Central memory CD8-positive, alpha-beta T cell (primary cell): ENCODE results near the gene CNIH2.

Experiments
- ATAC-seq: fragments of 150-1000 bp; cut with Tn5 transposase; replicated peaks from 2 replicates; pipeline ENCODE4 v1.10.0; 2022; ENCODE audit warnings: mild to moderate bottlenecking, moderate FRiP score, moderate number of reproducible peaks; ENCODE audit not compliant: poor library complexity, severe bottlenecking; ENCODE audit errors: extremely low read depth
- DNase-seq, 2 donors: peaks; one replicate each; pipeline ENCODE4 v3.0.0; 2021; ENCODE audit warnings: low spot score in 2 of 2
- H3K27ac Mint-ChIP-seq: one replicate; pipeline ENCODE4 v1.8.0; 2022; ENCODE audit warnings: low read depth, mild to moderate bottlenecking, moderate library complexity, mixed read lengths
- H3K27me3 Mint-ChIP-seq: one replicate; pipeline ENCODE4 v1.8.0; 2022; ENCODE audit warnings: mixed read lengths
- H3K36me3 Mint-ChIP-seq: one replicate; pipeline ENCODE4 v1.8.0; 2022; ENCODE audit warnings: mild to moderate bottlenecking, moderate library complexity, mixed read lengths; ENCODE audit not compliant: insufficient read depth
- H3K4me1 Mint-ChIP-seq: one replicate; pipeline ENCODE4 v1.8.0; 2022; ENCODE audit warnings: mixed read lengths
- H3K4me3 Mint-ChIP-seq: one replicate; pipeline ENCODE4 v1.8.0; 2022; ENCODE audit warnings: mild to moderate bottlenecking, moderate library complexity, mixed read lengths
- H3K9me3 Mint-ChIP-seq: one replicate; pipeline ENCODE4 v1.8.0; 2022; ENCODE audit warnings: mixed read lengths

CNIH2 gene

GRCh38 chr11:66291303-66291705 lies 13.3 kb downstream of the CNIH2 start:
- Mint-ChIP-seq H3K9me3 (no peaks in the 10 kb centered on the region), H3K4me3 (peak overlapping the region; percentile 83), H3K27ac (peak overlapping the region; percentile 11), H3K27me3 (peaks cover 22% of the 10 kb centered on the region), H3K4me1 (peaks cover 22% of the 10 kb centered on the region), H3K36me3 (peaks cover 5% of the 10 kb centered on the region)
- ATAC-seq (no peak), DNase-seq (no peak)

- no peak for ATAC-seq
- H3K36me3 Mint-ChIP-seq: peaks cover 5% of the 10 kb centered on the region
Measured at GRCh38 chr11:66291706-66292542, 13.9 kb downstream of the CNIH2 start, which contains the start of gene TMEM151A. TMEM151A (plus strand) TSS chr11:66291894; CDS start chr11:66292014, 120 bp downstream.

GRCh38 chr11:66292543-66293332 lies 14.8 kb downstream of the CNIH2 start:
- peaks cover 22% of the 10 kb centered on the region for H3K4me1 Mint-ChIP-seq
- no peak overlapping the region for H3K27ac Mint-ChIP-seq
- H3K4me3 Mint-ChIP-seq: peak overlapping the region; percentile 46
- peaks cover 8% of the 10 kb centered on the region for H3K36me3 Mint-ChIP-seq
- H3K9me3 Mint-ChIP-seq: no peaks in the 10 kb centered on the region
- ATAC-seq: no peak
- peaks cover 27% of the 10 kb centered on the region for H3K27me3 Mint-ChIP-seq
- no peak for DNase-seq

More at GRCh38 chr11:66291706-66292542, 13.9 kb downstream of the CNIH2 start, which contains the start of gene TMEM151A:
- peak within 1 kb of the TSS; percentile 83 for H3K4me3 Mint-ChIP-seq
- H3K4me1 Mint-ChIP-seq: peaks cover 22% of the 10 kb centered on the region
- peak within 1 kb of the TSS; percentile 11 for H3K27ac Mint-ChIP-seq
- peaks cover 27% of the 10 kb centered on the region for H3K27me3 Mint-ChIP-seq
- H3K9me3 Mint-ChIP-seq: no peaks in the 10 kb centered on the region
- no peak for DNase-seq

GRCh38 chr11:66293352-66293751 lies 15.4 kb downstream of the CNIH2 start:
- no peaks in the 10 kb centered on the region for H3K9me3 Mint-ChIP-seq
- H3K4me3 Mint-ChIP-seq: peak overlapping the region; percentile 46
- H3K27me3 Mint-ChIP-seq: peaks cover 27% of the 10 kb centered on the region
- H3K4me1 Mint-ChIP-seq: peaks cover 19% of the 10 kb centered on the region
- H3K27ac Mint-ChIP-seq: no peak overlapping the region
- H3K36me3 Mint-ChIP-seq: peaks cover 8% of the 10 kb centered on the region
- ATAC-seq: no peak
- DNase-seq: no peak

GRCh38 chr11:66293777-66294625 lies 16.0 kb downstream of the CNIH2 start:
- H3K36me3 Mint-ChIP-seq: peaks cover 5% of the 10 kb centered on the region
- DNase-seq: no peak
- peaks cover 27% of the 10 kb centered on the region for H3K27me3 Mint-ChIP-seq
- no peak for ATAC-seq
- H3K27ac Mint-ChIP-seq: no peak overlapping the region
- H3K4me1 Mint-ChIP-seq: peaks cover 15% of the 10 kb centered on the region
- peak overlapping the region; percentile 46 for H3K4me3 Mint-ChIP-seq
- H3K9me3 Mint-ChIP-seq: no peaks in the 10 kb centered on the region

- Mint-ChIP-seq H3K27ac (no peak overlapping the region), H3K9me3 (no peaks in the 10 kb centered on the region), H3K27me3 (peaks cover 27% of the 10 kb centered on the region), H3K4me3 (no peak overlapping the region), H3K4me1 (peaks cover 5% of the 10 kb centered on the region), H3K36me3 (peaks cover 4% of the 10 kb centered on the region)
- ATAC-seq: no peak
- no peak for DNase-seq
Measured at GRCh38 chr11:66294626-66295620, 16.9 kb downstream of the CNIH2 start.

GRCh38 chr11:66297610-66298009 lies 19.6 kb downstream of the CNIH2 start:
- Mint-ChIP-seq H3K27me3 (peaks cover 21% of the 10 kb centered on the region), H3K9me3 (no peaks in the 10 kb centered on the region), H3K36me3 (peaks cover 4% of the 10 kb centered on the region), H3K27ac (no peak overlapping the region), H3K4me1 (no peaks in the 10 kb centered on the region), H3K4me3 (no peak overlapping the region)
- no peak for DNase-seq
- no peak for ATAC-seq

- ATAC-seq: no peak
- peaks cover 10% of the 10 kb centered on the region for H3K27me3 Mint-ChIP-seq
Measured at GRCh38 chr11:66299186-66299585, 21.2 kb downstream of the CNIH2 start.

GRCh38 chr11:66302656-66303055 lies 24.7 kb downstream of the CNIH2 start:
- no peaks in the 10 kb centered on the region for H3K9me3 Mint-ChIP-seq
- no peak overlapping the region for H3K27ac Mint-ChIP-seq
- no peaks in the 10 kb centered on the region for H3K27me3 Mint-ChIP-seq
- ATAC-seq: no peak
- no peaks in the 10 kb centered on the region for H3K36me3 Mint-ChIP-seq
- H3K4me3 Mint-ChIP-seq: no peak overlapping the region
- no peaks in the 10 kb centered on the region for H3K4me1 Mint-ChIP-seq
- DNase-seq: no peak

More at GRCh38 chr11:66299186-66299585, 21.2 kb downstream of the CNIH2 start:
- Mint-ChIP-seq H3K27ac (no peak overlapping the region), H3K36me3 (peaks cover 3% of the 10 kb centered on the region), H3K4me3 (no peak overlapping the region), H3K9me3 (no peaks in the 10 kb centered on the region), H3K4me1 (no peaks in the 10 kb centered on the region)
- DNase-seq: no peak

- no peak overlapping the region for H3K4me3 Mint-ChIP-seq
- H3K4me1 Mint-ChIP-seq: peaks cover 17% of the 10 kb centered on the region
- peaks cover 11% of the 10 kb centered on the region for H3K36me3 Mint-ChIP-seq
- H3K27me3 Mint-ChIP-seq: no peaks in the 10 kb centered on the region
- no peak overlapping the region for H3K27ac Mint-ChIP-seq
- DNase-seq: no peak
- ATAC-seq: no peak
- no peaks in the 10 kb centered on the region for H3K9me3 Mint-ChIP-seq
Measured at GRCh38 chr11:66309475-66309874, 31.5 kb downstream of the CNIH2 start.

- H3K4me1 Mint-ChIP-seq: peaks cover 20% of the 10 kb centered on the region
- H3K4me3 Mint-ChIP-seq: no peak overlapping the region
- peaks cover 11% of the 10 kb centered on the region for H3K36me3 Mint-ChIP-seq
- no peaks in the 10 kb centered on the region for H3K27me3 Mint-ChIP-seq
- no peaks in the 10 kb centered on the region for H3K9me3 Mint-ChIP-seq
- DNase-seq (no peak), ATAC-seq (no peak)
- H3K27ac Mint-ChIP-seq: no peak overlapping the region
Measured at GRCh38 chr11:66310324-66310723, 32.3 kb downstream of the CNIH2 start.
